ENCODE data around the gene PCIF1.

DNA sequence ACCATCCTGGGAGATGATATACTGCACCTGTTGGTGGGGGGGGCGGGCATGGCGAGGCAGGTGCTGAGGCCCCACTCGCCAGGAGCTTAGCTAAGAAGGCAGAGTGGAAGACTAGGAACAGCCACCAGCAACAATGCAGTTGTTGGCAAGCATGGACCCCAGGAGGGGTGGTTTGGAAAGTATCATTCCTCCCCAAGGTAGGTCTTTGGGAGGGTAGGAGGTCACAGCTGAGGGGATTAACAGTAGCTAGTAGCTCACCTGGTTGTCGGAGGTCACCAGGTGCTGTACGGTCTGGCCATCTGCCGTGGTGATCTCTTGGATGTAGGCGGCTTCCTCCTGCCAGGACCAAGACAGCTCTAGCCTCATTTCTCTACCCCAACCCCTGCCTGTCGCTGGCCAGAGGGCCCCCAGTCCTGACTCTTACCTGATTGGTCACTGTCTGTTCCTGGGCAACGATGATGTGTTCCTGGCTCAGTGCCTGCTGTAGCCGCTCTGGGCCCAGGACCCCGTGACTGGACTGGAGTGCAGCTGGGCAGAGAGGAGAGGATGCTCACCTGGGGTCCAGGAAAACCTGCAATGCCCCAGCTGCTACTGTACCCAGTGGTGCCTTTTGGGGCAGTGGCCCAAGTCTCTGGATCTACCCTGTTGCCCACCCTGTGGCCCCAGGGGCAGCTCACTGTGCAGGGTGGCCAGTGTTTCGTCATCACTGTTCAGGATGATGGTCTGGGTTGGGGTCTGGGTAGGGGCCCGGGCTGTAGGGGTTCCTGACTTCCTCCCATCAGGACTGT is 15.3 kb downstream of the PCIF1 start:
- TF ChIP-seq CTCF (IDR thresholded peaks at IDR 0.05 in 8 of 11, conservative IDR thresholded peaks at IDR 0.05 in 3 of 11) (no peak), POLR2AphosphoS5 (IDR thresholded peaks at IDR 0.05) (peak; percentile 34 to 63 (median 39)), POLR2A (IDR thresholded peaks at IDR 0.05) (no peak)

All from spleen (tissue), 7 donors.